HG02973 (cell line): ENCODE data around the gene LRMDA.

ENCODE experiments used
- ATAC-seq: cut with Tn5 transposase; IDR thresholded peaks from one replicate; pipeline ENCODE4 v1.9.1; 2021; ENCODE audit warnings: moderate library complexity; ENCODE audit not compliant: unreplicated experiment

Gene LRMDA

GRCh38 chr10:76337641-76338040, 906.2 kb downstream of the LRMDA start:
- no peak for ATAC-seq

- no peak for ATAC-seq
Measured at GRCh38 chr10:76338187-76338586, 906.8 kb downstream of the LRMDA start.

DNA sequence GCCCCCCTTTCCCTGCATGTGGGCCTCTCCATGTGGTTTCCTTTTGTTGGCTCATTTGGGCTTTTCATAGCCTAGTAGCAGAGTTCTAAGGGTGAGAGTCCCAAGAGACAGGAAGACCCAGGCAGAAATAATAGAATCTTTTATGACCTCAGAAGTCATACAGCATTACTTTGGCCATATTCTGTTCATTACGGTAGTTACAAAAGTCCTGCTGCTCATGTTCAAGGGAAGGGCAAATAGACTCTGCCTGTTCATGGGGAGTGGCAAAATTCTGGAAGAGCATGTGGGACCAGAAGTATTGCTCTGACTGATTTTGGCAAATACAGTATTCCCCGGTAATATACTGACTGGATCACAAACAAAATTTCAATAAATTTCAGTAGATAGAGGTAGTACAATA, 910.3 kb downstream of the LRMDA start:
- no peak for ATAC-seq

DNA sequence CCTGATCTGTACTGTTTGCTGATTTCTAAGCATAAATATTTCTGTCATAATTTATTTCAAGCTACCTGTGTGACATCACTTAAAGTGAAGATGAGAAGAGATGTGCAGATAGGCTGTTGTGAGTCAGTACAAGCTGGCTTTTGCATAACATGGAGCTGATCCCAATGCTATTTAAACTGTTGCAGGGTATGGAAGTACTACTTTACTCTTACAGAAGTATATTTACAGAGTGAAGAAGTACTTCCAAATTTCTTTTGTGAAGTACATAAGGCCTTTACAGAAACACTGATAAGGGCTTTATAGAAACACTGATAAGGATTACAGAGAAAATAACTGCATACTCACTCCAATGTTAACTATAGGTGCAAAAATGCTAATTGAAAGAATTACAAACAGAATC, 911.6 kb downstream of the LRMDA start:
- ATAC-seq: no peak

DNA sequence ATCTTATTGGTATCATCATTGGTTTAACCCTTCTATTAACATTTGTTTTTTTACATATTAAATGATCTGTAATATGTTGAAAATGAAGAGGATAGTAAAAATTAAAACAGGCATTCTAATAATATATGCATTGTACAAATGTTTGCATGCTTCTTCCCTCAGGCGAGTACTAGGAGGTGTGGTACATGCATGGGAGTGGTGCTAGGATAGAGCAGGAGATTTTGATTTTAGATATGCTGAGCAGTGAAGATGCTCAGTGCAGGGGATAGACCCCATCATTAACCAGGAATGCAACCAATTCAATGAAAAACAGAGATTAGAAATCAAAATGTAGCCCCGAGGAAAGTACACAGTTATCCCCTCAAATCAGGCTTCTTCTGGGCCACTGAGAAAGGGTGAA, 916.4 kb downstream of the LRMDA start:
- ATAC-seq: no peak

DNA sequence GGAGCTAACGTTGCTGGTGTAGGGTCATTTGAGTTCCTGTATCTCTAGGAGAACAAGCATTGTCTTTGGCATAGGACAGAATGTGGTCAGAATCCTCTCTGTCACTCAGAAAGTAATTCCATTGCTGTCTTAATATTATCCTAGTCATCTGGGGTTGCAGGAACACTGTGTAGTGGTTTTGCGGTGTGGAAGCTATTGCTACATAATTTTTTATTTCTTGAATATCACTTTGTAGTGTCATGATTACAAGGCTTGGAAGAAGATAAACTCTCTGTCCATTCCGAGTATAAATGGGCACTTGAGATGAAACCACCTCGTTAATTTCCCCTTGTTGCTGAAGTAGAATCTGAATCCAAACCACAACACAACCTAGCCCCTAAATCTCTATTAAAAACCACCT, 919.2 kb downstream of the LRMDA start:
- no peak for ATAC-seq

- no peak for ATAC-seq
Measured at GRCh38 chr10:76352300-76352699, 920.9 kb downstream of the LRMDA start.

DNA sequence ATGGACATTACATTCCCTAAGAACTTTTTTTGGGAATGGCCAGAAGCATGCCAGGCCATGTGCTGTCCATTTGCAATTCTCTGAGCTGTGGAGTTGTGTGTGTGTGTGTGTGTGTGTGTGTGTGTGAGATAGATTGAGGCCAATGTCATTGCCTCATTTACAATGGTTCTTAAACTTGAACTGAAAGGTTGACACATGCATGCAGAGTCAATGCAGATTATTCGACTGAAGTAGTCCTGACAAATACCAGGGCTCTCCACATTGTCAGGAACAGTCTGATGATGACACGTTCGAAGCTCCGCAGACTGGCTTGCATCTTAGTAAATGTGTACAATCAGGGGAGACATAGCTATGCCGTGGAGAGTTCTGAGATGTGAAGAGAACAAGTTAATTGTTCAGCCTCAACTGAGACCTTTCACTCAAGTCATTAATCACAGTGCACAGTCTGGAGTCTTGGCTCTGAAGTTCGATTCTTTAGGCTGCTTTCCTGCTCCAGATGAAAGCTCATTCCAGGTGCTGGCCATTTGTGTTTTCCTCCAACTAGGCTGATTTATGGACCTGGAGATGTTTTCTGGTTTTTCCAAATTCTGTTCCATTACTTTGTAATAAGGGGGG, 921.9 kb downstream of the LRMDA start:
- ATAC-seq: no peak

GRCh38 chr10:76354212-76354738, 922.9 kb downstream of the LRMDA start:
- ATAC-seq: no peak

DNA sequence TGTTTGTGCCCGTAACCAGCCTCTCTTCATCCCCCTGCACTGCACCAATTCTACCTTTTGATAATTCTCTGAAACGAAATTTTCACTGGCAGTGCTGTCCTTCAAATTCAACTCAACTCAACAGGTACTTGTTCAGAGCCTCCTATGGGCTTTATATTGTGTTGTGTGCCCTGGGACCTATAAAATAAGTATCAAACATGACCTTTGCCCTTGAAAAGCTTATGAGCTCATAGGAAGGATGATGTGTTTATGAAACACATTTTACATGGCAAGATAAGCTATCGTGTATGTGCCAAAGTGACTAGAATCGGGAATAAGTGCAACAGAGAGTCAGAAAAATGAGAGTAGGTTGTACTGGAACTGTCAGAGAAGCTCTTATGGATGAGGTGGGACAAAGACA, 923.5 kb downstream of the LRMDA start:
- ATAC-seq: no peak

DNA sequence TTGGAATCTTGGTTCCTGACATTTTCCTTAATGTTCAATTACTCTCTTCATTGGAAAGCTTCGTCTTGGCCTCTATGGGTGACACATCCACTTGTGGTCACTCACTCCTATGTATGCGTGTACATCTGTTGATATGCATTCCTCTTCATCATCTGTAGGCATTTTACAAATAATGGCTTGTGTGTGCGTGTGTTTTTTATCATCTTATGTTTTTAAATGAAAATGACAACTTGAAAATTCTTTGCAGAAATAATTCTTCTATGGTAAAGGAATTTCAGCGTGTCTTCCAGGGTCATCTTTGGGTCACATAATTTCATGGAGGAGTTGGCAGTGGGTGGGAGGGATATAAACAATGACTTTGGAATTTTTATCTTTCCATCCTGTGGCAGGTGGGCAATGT, 925.1 kb downstream of the LRMDA start:
- no peak for ATAC-seq

GRCh38 chr10:76357726-76358415, 926.4 kb downstream of the LRMDA start:
- ATAC-seq: no peak

GRCh38 chr10:76358743-76359395, 927.4 kb downstream of the LRMDA start:
- no peak for ATAC-seq

GRCh38 chr10:76375761-76376160, 944.3 kb downstream of the LRMDA start:
- no peak for ATAC-seq

GRCh38 chr10:76382381-76382851, 951.0 kb downstream of the LRMDA start:
- ATAC-seq: no peak

GRCh38 chr10:76388321-76389023, 957.0 kb downstream of the LRMDA start:
- ATAC-seq: no peak

GRCh38 chr10:76393875-76394706, 962.7 kb downstream of the LRMDA start:
- ATAC-seq: no peak

GRCh38 chr10:76394707-76395042, 963.3 kb downstream of the LRMDA start:
- no peak for ATAC-seq

DNA sequence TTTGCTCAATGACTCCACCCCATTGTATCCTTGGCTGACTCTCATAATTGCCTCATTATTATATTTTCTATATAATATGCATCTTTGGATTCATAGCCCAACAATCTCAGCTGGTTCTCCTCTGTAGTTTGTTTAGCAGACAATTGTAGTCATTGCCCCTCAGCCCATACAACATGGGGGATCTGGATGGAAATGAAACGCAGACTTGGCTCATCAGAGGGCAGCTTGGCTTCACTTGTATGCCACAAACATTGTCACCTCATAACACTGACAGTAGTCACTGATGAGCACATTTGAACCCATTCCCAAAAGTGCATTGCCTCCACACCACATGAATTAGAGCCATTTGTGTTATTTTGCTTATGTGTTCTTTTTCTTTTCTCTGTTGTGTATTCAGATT, 963.8 kb downstream of the LRMDA start:
- ATAC-seq: no peak

GRCh38 chr10:76396134-76396533, 964.7 kb downstream of the LRMDA start:
- no peak for ATAC-seq
